Activated CD8-positive, alpha-beta memory T cell treated with anti-CD3 and anti-CD28 coated beads for 1 hour (primary cell): ENCODE measurements around the gene RIT2.
"Not testable (repeated sequence)": the region's sequence is repeated elsewhere in the genome, so short reads cannot be mapped to it uniquely, and the experiment has no call there.

Source experiments
- DNase-seq, 2 donors: peaks; one replicate each; pipeline ENCODE4 v3.0.0-alpha.2; 2020; ENCODE audit warnings: low read depth in 1 of 2; ENCODE audit errors: extremely low read depth in 1 of 2

RIT2 gene

DNA sequence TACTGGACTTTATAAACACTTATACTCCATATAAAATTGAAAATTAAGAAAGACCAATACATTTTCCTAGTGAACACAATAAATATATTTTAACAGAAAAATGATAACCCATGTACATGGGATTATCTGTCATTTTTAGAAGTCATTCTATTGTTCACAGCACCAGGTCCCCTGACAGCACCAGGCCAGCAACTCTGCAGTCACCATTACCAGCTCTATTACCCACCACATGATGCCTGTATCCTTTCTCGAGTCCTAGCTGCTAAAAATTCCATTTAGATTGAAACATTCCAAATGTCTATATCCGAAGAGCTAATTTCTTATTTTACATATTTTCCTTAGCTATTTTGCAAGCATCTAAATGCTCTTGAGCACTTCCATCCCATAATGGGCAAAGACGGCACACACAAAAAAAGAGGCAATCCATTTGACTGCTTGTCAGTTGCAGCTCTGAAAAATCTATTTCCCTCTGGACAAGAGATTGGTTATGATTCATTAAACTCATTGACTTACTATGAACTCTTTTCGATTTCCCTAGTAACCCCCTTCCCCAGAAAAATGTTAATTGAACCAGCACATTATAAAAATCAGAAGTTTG is 336.9 kb downstream of the RIT2 start:
- no peak for DNase-seq

DNA sequence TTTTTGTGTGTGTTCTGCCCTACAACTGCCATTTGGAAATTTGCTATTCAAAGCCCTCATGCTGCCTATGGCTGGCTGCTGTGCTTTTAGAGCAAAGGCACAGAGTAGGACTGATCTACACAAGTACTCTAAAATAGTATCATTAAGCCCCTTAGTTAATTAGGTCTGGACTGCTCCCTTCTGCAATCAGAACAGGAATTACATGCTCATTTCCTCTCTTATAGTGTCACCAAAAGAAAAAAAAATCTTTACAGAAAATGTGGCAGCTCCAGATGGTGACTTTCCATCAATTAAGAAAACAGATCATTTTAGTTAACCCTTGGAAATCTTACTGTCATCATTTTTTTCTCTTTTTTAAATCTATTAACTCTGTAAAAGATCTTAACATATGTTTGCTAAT is 337.5 kb downstream of the RIT2 start:
- DNase-seq: no peak

DNA sequence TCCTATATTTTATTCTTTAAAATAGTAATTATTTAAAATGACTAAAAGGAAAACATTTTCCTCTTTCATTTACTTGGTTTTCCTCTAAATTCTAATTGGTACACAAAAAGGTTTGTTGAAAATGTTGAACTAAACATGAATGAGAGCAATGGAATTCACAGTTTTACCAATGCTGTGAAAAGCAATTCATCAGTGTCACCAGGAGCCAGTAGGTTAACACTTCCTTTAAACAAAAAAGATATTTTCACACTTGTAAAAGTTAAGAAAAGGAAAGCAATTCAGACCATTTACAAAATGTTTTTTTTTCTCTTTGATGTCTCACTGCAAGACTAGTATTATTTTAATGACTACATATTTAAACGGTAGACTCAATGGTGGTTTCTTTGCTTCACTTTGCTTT is 341.6 kb downstream of the RIT2 start:
- no peak for DNase-seq

DNA sequence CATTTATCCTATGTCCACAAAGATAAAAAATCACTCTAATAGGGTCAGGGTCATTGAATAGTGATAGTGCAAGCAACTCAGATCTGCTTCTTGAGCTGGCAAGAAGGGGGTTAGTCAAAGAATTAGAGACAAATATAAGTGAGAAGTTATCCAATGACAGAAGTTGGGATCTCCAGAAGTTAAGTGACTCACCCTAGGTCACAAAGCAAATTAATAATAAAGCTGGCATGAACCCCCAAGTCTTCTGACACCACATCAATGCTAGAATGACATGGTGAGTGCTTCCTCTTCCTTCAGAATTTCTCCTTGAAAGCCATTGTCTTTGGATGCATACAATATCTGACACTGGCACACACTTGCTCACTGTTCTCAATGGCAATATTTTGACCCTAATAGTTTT is 343.5 kb downstream of the RIT2 start:
- no peak for DNase-seq

DNA sequence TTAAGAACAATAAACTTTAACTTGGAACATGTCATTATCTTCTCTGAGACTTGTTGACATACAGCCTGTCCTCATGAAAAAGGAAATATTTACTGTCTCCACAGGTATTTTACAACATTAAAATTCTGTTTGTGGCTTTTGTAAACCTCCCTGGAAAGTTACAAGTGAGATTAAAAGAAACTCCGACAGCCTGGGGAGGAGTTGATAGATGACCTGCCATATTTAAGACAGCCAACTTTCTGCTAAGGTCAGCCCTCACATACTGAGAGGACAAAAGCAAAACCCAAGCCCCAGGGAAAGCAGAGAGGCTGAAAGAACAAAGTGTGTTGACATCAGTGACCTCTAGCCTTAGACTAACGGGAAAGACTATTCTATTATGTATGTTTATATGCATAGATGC is 350.2 kb downstream of the RIT2 start:
- DNase-seq: no peak

DNA sequence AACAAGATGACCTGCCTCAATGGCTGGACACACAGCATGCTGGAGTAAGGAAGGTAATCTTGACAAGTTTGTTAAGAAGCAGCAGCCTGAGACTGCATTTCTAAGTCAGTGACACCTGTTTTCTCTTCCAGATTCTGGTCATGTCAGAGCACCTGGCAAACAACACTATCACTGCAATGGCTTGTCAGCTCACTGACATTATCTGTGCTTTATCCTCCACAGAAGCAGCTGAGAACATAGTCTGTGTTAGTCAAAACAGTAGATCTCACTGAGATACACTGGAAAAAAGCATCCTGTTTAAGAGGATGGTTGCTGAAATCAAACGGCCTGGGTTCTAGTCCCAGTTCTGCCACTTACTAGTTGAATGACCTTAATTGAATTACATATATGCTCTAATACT is 355.2 kb downstream of the RIT2 start:
- DNase-seq: no peak

DNA sequence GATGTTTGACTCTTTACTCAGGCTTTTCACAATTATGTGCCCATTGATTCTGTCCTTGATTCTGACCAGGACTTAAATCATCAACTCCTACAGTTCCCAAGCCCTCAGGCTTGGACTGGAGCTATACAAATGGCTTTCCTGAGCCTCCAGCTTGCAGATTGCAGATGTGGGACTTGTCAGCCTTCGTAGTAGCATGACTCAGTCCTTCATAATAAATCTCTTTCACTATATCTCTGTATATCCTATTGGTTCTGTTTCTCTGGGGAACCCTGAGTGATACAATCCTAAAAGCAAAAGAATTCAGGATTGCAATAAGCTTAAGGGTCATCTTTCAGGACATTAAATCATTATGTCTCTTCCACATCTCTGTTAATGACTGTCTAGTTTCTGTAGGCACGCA is 356.6 kb downstream of the RIT2 start:
- DNase-seq: no peak

DNA sequence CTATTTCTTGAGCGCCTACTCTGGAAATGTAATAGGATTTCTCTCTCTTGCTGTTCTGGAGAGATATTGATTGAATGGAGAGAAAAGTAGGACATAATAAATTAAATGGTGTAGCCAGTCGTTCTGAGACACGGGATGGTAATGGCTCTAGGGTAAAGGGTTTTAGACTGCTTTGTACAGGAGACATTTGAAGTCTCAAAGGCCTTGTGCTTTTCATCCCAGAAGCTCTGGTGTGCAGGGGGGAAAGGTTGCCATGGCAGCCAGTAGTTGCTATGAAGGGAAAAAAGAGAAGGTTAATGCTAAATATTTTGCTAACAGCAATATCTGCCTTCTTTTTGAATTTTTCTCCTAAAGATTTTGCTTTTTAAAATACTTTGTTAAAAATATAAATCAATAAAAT is 359.3 kb downstream of the RIT2 start:
- DNase-seq: no peak

DNA sequence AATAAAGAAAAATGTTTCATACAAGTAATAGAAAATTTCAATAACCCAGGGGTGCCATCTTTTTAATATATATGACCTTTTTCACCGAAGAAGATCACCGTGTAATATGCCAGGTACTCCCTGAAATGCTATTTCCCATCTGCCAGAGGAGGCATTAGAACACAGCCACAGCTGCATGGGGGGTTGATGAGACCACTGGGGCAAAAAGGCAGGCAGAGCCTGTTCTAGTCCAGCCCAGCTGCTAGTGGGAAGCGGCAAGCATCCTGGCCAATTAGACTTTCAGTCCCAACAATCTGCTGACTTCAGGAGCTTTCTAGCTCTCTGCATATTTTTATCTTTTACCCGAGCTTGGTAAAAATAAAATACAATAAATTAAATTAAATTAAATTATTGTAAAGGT is 362.6 kb downstream of the RIT2 start:
- DNase-seq: no peak

DNA sequence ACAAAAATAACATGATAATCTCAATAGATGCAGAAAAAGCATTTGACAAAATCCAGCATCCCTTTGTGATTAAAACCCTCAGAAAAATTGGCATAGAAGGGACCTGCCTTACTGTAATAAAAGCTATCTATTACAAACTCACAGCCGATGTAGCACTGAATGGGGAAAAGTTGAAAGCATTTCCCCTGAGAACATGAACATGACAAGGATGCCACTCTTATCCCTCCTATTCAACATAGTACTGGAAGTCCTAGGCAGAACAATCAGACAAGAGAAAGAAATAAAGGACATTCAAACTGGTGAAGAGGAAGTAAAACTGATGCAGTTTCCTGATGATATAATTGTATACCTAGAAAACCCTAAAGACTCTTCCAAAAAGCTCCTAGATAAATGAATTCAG is 368.7 kb downstream of the RIT2 start:
- no peak for DNase-seq

DNA sequence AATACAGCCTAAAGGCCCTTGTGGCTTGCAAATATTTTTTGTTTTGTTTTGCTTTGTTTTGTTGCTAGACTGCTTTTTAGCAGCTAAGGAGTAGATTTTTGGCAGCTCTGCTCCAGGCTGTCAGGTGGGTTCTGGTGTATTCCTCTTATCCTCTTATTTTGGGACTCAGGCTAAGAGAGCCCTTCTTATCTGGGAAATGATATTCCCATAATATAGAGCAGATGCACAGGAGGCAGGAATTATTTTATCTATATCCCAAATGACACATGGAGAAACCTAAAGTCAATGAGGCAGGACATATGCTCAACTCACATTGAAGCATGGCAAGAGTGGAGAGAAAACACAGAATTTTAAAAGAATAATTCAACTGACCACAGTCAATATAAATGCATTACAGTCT is 369.6 kb downstream of the RIT2 start:
- no peak for DNase-seq

DNA sequence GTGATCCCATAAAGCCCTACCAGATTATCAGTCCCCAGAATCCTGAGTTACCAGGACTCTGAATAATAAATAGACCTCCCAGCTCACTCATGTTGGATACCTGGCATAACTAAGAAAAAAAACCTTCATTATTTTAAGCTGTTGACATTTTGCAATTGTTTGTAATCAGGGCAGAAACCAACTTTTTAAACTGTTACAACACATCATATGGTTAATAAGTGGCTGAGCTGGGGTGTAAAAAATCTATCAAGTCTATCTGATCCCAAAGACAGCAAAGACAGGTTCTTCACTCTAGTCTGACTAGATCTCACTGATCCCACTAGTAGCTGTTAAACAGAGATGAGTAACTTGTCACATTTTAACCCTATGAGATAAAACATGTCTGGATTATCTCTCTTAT is 370.3 kb downstream of the RIT2 start:
- DNase-seq: no peak

DNA sequence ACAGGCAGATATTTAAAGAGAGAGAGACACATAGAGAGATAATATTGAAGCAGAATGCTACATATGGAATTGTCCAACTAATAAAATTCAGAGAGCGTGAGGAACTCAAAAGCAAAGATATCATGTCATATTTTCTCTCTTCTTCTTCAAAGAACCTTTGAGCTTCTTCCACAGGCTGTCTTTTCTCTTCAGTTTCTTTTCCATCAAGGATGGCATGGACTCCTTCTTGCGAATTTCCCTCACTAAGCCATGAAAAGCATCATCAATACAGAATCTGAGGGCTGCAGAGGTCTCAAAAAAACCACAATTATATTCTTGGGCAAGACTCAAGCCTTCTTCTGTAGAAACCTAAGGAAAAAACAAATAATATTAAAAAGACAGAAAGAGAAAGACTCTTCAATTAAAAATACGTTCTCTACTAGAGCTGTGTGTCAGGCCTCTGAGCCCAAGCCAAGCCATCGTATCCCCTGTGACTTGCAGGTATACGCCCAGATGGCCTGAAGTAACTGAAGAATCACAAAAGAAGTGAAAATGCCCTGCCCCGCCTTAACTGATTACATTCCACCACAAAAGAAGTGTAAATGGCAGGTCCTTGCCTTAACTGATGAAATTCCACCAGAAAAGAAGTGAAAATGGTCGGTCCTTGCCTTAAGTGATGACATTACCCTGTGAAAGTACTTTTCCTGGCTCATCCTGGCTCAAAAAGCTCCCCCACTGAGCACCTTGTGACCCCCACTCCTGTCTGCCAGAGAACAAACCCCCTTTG is 371.9 kb downstream of the RIT2 start:
- no peak for DNase-seq

DNA sequence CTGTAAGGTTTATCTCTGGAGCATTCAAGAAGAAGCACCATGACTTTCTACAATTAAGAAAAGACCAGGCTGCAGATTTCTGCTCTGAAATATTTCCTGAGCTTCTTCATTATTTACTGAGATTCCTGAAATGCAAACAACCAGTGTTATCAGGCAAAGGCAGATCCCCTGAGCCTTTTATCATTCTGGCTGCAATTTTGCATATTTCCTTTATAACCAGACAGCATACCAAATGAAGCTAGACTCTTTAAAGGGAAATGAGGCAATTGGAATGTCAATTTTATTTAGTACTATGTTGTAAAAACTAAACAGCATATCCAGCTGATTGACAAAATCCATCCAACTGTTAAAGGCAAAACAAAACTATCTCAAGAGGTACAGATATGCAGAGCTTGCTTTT is 372.5 kb downstream of the RIT2 start:
- DNase-seq: no peak

DNA sequence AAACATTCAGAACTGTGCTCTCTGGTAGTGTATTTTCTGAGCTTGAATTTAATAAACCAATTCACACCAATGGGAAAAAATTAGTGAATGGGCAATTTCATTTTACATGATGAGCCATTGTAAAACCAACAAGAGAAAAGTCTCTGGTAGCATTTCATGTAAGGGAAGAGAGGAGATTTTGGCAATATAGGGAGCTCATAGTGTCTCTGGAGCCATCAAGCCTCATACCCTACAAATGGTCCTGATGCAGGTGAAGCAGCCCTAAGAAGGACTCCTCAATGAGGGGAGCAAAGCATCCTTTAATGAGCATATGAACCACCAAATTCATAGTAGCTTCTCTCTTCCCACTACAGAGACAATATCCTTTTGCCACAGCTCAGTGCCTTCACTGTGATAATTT is 373.0 kb downstream of the RIT2 start:
- no peak for DNase-seq

DNA sequence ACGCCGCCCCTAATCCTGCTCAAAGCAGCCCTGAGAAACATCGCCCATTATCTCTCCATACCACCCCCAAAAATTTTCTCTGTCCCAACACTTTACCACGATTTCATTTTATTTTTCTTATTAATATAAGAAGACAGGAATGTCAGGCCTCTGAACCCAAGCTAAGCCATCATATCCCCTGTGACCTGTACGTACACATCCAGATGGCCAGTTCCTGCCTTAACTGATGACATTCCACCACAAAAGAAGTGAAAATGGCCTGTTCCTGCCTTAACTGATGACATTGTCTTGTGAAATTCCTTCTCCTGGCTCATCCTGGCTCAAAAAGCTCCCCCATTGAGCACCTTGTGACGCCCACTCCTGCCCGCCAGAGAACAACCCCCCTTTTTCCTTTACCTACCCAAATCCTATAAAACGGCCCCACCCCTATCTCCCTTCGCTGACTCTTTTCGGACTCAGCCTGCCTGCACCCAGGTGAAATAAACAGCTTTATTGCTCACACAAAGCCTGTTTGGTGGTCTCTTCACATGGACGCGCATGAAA is 373.6 kb downstream of the RIT2 start:
- DNase-seq: not testable (repeated sequence)

DNA sequence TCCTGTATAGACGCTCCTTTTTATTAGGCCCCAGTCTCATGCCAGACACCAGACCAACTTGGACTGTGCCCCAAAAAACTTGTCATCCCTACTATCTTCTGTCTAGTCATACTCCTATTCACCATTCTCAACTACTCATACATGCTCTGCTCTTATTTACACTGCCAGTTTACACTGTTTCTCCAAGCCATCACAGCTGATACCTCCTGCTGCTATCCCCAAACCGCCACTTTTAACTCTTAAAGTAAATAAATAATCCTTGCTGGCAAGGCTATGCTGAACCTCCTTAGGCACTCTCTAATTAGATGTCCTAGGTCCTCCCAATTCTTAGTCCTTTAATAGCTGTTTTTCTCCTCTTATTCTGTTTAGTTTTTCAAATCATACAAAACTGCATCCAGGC is 374.2 kb downstream of the RIT2 start:
- DNase-seq: not testable (repeated sequence)

DNA sequence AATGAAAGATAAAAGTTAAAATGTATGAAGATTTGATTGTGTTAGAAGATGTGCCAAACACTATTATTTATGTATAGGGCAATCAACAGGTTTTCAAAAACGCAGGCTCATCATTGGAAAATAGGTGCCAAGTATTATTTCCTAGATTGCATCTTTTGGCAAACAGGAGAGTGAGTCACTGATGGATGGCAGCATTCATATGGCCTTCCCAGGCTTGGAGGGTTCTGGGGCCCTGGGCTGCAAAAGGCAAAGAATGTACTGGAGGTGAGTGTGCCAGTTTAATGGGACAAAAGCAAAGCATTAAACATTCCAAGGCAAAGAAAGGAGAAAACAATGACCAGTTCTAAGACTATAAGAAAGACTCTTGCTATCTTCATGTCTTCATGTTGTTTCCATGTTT is 379.4 kb downstream of the RIT2 start:
- DNase-seq: no peak

DNA sequence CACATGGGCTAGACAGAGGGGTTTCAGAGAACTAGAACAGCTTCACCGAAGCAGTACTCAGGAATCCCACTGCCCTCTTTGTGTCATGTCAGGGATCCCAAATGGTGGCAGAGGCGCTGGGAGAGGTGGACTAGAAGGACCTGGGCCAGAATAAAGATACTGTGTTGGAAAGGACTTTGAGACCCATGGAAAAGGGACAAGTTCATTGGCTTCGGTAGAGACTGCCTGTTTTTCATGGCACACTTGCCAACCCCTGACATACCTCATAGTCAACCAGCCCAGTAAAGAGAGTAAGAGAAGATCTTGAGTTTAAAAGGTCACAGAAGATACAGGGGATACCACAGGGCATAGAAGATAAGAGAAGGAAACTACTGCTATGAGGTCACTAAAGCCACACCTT is 381.0 kb downstream of the RIT2 start:
- no peak for DNase-seq

DNA sequence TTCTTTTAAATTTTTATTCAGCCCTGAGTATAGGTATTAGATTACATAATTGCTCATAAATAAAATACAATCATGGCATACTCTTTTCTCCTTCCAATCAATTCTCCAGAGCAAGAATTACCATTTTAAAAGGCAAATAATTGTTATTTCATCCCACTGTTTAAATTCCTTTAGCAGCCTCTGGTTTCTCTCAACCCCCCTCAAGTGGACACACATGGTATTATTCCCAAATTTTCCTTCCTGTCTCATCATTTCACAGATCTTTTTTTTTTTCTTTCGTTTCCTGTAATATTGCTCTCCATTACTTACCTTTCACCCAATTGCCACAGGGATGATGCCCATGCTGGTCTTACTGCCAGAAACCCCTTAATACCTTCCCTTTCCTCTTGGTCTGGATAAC is 385.2 kb downstream of the RIT2 start:
- DNase-seq: no peak

DNA sequence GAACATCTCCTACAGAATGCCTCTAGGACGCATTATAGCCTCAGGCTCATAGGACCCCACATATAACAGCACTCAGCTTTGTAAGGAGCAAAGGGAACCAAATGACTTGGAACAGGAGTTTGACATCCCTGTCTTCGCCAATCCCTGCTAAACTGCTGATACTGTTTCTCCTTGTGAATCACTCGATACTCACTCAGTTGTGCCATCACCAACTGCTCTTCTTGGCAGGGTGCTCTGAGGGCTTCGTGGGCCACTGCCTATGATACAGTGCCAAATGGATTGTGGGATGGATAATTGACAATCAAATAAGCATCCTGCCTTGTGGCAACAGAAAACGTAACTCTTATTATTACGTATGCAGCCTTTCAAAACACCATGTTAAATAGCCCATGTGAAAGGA is 396.3 kb downstream of the RIT2 start:
- no peak for DNase-seq

DNA sequence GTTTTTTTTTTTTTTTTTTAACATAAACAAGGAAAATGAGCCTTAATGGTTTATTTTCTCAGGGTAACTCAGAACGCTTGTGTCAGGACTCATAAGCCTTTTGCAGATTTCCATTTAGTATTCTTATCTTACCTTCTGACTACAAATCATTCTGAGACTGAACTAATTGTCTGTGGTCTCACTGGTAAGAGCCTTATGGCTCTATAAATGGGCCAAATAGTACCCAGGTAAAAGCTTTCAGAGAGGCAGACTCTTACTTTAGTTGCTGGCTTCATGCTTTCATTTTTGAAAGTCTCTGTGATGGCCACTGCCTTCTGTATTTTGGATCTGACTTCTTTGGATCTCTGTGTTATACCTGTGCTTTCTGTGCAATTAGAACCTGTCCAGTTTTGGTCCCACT is 403.4 kb downstream of the RIT2 start:
- DNase-seq: no peak

DNA sequence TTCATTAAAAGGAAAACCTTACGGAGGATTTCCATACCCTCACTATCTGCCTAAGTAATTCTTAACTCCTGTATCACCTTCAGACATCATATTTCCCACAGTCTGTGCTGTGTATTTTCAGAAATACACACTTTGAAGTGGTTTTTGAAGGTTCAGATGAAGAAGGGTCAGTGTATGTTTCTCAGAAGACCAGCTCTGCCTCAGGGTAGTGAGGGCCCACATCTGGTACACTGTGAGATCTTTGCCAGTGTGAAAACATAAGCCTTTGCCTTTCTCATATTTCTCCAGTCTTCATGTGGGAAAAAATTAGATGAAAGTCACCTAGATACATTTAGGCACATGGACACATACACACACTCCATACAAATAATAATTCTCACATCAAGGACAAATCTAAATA is 408.4 kb downstream of the RIT2 start:
- no peak for DNase-seq
